Chondrocyte (in vitro differentiated cells): Measurements from ENCODE around the gene PPP6R3. TPM values are rescaled to one million over a fixed set of nuclear protein-coding genes. Genes with fewer than 3 reads are reported as not detected.

ENCODE experiments used
- DNase-seq: peaks from one replicate; pipeline ENCODE4 v3.0.0; 2021; ENCODE audit warnings: mixed read lengths, low spot score
- H3K27ac Mint-ChIP-seq: one replicate; pipeline ENCODE4 v1.8.0; 2021; ENCODE audit warnings: mild to moderate bottlenecking, moderate library complexity, mixed read lengths; ENCODE audit not compliant: unreplicated experiment
- H3K27me3 Mint-ChIP-seq: 2 replicates; pipeline ENCODE4 v1.8.0; 2021; ENCODE audit warnings: low read depth, mixed read lengths
- H3K36me3 Mint-ChIP-seq: 2 replicates; pipeline ENCODE4 v1.8.0; 2021; ENCODE audit warnings: low read depth, mixed read lengths
- H3K4me1 Mint-ChIP-seq: 2 replicates; pipeline ENCODE4 v1.8.0; 2021; ENCODE audit warnings: low read depth, mild to moderate bottlenecking, mixed read lengths
- H3K4me3 Mint-ChIP-seq: one replicate; pipeline ENCODE4 v1.8.0; 2021; ENCODE audit warnings: mild to moderate bottlenecking, moderate library complexity, mixed read lengths; ENCODE audit not compliant: unreplicated experiment
- H3K9me3 Mint-ChIP-seq: 2 replicates; pipeline ENCODE4 v1.8.0; 2021; ENCODE audit warnings: low read depth, mixed read lengths
- total RNA-seq: library from RNA; stranded (reverse); gene quantifications from 3 replicates; pipeline ENCODE4 v1.2.1, GENCODE V29; 2021
- TF ChIP-seq, protein P1 (sequence below): fragments of 200-600 bp; sonication (generic); IDR thresholded peaks from 2 replicates; pipeline ENCODE4 v1.5.0; 2021; ENCODE audit warnings: antibody characterized with exemption, mild to moderate bottlenecking, moderate library complexity

The PPP6R3 gene
- total RNA-seq, 1 donor from 2014 or later, result 73.4 TPM

DNA sequence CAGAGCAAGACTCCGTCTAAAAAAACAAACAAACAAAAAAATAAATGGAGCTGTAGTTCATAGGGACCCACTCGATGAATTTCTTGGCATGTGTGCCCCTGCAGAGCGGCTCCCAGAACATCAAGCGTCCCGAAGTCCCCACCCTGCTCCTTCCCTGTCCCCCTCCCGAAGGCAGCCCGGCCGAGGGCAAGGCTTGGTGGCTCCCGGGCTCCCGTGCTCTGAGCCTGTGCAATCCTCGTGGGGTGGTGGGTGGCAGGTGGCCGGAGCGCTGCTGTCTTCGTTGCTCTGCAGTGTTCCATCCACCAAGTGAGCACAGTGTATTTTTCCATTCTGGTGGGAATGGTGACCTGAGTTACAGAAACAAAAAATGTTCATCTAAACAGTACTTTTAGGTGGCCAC lies 190.2 kb downstream of the PPP6R3 start:
- Mint-ChIP-seq H3K27ac (no peak overlapping the region), H3K9me3 (peaks cover 25% of the 10 kb centered on the region), H3K36me3 (peaks cover 10% of the 10 kb centered on the region), H3K4me3 (no peak overlapping the region), H3K27me3 (peaks cover 27% of the 10 kb centered on the region), H3K4me1 (peaks cover 6% of the 10 kb centered on the region)
- TF ChIP-seq, protein P1, sequence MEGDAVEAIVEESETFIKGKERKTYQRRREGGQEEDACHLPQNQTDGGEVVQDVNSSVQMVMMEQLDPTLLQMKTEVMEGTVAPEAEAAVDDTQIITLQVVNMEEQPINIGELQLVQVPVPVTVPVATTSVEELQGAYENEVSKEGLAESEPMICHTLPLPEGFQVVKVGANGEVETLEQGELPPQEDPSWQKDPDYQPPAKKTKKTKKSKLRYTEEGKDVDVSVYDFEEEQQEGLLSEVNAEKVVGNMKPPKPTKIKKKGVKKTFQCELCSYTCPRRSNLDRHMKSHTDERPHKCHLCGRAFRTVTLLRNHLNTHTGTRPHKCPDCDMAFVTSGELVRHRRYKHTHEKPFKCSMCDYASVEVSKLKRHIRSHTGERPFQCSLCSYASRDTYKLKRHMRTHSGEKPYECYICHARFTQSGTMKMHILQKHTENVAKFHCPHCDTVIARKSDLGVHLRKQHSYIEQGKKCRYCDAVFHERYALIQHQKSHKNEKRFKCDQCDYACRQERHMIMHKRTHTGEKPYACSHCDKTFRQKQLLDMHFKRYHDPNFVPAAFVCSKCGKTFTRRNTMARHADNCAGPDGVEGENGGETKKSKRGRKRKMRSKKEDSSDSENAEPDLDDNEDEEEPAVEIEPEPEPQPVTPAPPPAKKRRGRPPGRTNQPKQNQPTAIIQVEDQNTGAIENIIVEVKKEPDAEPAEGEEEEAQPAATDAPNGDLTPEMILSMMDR, result no peak
- no peak for DNase-seq

DNA sequence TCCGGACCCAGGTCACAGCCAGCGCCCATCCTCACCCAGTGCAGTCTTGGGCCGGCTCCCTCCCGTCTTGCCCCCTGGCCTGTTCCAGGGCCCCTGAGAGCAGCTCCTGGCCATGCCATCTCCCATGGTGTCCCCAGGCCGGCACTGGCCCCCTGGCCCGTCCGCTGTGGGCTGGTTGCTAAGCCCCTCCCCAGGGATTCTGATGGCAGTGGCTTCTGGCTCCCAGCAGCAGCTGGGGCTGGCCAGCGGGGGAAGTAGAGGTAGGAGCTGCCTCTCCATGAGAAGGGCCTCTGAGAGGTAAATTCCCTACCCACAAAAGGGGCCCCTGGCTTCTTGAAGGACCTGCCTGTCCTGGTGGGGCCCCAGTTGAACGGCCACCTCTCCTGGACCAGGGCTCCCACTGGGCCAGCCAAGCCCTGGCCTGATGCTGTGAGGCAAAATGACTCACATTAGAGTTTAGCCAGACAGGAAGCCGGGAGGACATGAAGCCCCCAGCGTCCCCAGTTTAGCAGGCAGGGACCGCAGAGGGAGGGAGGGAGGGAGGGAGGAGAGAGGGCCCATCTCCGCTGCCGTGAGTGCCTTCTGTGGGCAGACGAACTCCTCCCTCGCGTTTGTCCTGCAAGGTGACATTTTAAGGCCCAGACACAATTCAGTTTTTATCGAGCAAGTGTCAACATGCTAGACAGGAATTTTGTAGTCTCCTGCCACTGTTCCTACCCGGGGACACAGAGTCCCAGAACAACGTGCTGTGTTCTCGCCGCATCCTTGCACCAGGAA lies 190.8 kb downstream of the PPP6R3 start:
- Mint-ChIP-seq H3K36me3 (peaks cover 6% of the 10 kb centered on the region), H3K9me3 (peaks cover 20% of the 10 kb centered on the region), H3K4me1 (peaks cover 6% of the 10 kb centered on the region), H3K27me3 (peaks cover 28% of the 10 kb centered on the region), H3K4me3 (no peak overlapping the region), H3K27ac (no peak overlapping the region)
- TF ChIP-seq, protein P1, result no peak
- DNase-seq, result no peak

DNA sequence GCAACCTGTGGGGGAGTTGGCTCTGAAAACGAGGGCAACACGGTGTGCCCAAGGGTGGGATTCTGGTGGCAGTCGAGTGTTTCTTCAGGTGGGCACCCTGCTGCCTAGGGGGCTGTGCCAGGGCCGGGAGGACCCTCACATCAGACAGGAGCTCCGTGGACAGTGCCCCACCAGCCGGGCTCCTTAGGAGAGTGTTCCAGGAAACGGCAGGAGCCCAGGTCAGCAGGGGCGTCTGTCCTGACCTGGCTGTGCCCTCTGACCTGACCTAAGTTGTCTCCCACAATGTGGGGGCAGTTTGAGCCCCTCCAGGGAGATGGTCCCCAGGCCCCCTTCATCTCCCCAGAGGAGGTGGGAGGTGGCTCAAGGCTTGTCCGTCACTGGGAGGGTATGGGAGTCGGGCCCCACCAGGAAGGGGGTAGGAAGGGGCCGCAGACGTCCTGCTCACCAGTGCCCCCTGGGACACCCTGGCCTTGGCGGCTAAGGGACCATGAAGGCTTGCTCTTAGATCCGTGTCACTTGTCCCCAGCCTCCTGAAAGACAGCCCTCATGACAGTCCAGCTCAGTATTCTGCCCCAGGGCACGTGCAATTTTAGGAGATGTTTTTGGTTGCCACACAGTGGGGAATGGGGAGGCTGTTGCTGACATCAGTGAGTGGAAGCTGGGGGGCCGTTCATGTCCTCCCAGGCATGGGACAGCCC lies 191.6 kb downstream of the PPP6R3 start:
- peaks cover 12% of the 10 kb centered on the region for H3K9me3 Mint-ChIP-seq
- DNase-seq, result no peak
- H3K36me3 Mint-ChIP-seq, result peaks cover 4% of the 10 kb centered on the region
- no peak overlapping the region for H3K27ac Mint-ChIP-seq
- peaks cover 26% of the 10 kb centered on the region for H3K27me3 Mint-ChIP-seq
- H3K4me1 Mint-ChIP-seq, result peaks cover 6% of the 10 kb centered on the region
- TF ChIP-seq, protein P1, result no peak
- no peak overlapping the region for H3K4me3 Mint-ChIP-seq

DNA sequence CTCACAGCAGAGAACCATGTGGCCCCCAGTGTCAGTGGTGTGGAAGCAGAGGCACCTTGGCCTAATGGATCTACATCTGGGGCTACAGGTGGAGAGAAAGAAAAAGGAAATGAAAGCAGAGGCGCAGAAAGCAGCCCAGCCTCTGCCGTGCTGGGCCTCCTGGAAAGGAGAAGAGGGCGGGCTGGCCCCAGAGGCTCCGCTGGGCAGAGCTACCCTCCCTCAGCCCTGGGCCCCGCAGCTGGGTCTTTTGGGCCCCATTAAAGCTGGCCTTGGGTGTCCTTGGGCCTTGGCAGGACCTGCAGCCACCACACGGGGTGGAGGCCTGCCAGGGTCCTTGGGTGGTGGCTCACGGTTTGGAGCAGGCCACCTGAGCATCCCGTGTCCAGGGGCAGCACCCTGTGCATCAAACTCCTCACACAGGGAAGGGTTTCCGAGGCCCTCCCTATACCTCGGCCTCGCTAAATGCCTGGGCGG lies 192.2 kb downstream of the PPP6R3 start:
- peaks cover 7% of the 10 kb centered on the region for H3K4me1 Mint-ChIP-seq
- peaks cover 25% of the 10 kb centered on the region for H3K27me3 Mint-ChIP-seq
- H3K36me3 Mint-ChIP-seq, result no peaks in the 10 kb centered on the region
- TF ChIP-seq, protein P1, result no peak
- H3K4me3 Mint-ChIP-seq, result no peak overlapping the region
- DNase-seq, result no peak
- H3K27ac Mint-ChIP-seq, result no peak overlapping the region
- H3K9me3 Mint-ChIP-seq, result peaks cover 7% of the 10 kb centered on the region

DNA sequence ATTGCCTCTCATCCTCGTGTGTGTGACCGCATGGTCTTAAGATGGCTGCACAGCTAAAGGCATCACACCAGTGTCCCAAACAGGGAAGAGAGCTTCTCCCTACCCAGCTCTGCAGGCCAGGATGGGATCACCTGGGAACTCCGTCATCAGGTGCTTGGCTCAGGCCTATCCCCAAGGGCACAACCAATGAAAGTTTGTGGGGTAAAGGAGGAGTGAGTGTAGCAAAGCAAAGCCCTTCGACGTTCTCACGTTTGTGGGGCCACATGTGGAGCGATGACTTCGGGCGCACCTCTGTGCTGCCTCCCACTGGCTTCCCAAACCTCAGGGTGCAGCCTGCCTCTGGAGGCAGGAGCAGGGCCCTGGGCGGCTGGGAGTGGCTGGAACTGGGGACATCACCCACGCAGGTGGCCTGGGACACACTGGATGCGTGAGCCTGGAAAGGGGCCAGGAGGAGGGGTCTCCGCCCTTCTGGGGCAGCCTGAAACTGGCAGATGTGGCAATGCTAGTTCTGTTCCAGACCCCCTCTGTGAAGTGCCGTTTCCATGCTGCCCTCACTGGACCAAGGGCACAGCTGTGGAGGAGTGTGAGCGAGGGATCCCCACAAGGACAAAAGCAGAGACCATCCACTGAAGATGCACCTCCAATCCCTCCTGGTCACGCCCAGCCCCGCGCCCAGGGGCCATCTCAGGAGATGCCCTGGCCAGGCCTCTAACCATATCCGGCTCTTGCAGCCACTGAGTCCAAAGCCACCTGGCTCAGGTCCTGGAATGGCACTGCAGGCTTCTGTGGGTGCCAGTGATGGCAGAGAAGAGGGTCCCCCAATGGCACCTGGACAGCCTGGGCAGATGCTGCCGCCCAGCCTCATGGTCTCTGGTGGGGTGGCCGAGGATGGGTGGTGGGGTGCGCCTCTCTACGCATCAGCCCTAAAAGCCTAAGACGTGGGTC lies 193.2 kb downstream of the PPP6R3 start:
- Mint-ChIP-seq H3K9me3 (peaks cover 7% of the 10 kb centered on the region), H3K4me3 (no peak overlapping the region), H3K4me1 (peaks cover 13% of the 10 kb centered on the region), H3K27ac (no peak overlapping the region), H3K36me3 (no peaks in the 10 kb centered on the region), H3K27me3 (peaks cover 26% of the 10 kb centered on the region)
- TF ChIP-seq, protein P1, result no peak
- DNase-seq, result no peak
